ENCODE data around the gene PGAP1.

The PGAP1 gene, protein sequence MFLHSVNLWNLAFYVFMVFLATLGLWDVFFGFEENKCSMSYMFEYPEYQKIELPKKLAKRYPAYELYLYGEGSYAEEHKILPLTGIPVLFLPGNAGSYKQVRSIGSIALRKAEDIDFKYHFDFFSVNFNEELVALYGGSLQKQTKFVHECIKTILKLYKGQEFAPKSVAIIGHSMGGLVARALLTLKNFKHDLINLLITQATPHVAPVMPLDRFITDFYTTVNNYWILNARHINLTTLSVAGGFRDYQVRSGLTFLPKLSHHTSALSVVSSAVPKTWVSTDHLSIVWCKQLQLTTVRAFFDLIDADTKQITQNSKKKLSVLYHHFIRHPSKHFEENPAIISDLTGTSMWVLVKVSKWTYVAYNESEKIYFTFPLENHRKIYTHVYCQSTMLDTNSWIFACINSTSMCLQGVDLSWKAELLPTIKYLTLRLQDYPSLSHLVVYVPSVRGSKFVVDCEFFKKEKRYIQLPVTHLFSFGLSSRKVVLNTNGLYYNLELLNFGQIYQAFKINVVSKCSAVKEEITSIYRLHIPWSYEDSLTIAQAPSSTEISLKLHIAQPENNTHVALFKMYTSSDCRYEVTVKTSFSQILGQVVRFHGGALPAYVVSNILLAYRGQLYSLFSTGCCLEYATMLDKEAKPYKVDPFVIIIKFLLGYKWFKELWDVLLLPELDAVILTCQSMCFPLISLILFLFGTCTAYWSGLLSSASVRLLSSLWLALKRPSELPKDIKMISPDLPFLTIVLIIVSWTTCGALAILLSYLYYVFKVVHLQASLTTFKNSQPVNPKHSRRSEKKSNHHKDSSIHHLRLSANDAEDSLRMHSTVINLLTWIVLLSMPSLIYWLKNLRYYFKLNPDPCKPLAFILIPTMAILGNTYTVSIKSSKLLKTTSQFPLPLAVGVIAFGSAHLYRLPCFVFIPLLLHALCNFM

DNA sequence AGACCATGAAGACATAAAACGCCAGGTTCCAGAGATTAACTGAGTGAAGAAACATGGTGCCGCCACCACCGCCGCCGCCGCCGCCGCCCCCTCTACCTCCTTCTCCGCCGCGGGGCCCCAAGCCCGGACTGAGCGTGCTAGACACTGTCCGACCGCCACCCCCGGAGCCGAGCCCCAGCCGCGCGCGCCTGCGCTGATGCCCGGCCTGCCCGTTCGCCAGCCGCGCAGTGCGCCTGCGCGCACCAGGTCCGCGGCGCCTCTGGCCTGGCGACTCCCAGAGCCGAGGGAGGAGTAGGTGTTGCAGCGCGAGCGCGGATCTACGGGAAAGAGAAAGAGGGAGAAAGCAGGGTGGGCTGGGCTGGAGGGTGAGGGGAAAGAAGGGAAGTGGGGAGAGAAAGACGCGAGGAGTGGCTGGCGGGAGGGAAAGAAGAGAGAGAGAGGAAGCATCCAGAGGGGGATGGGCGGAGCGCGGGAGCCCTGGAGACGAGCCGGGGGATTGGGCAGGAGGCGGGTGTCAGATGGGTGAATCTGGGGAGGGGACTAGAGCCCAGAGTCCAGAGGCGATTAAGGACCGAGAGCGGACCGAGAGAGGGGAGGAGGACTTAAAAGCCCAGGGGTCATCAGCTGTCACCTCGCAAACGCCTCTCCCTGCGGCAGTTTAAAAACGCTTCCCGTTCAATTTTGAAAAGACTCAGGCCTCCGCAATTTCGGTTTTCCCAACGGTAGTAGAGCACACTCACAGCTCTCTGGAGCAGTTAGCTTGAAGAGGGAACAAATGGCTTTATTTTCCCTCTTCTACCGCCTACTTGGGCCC, at the start of gene PGAP1:
TSS of gene PGAP1 (minus strand) at position 146 of the 814 bp plus-strand sequence. CDS start at position 55, 91 bp downstream.
- peak; percentile 49 to 69 for DNase-seq (ENCODE audit: low read depth in 2 of 2, low spot score in 1 of 2)

DNA sequence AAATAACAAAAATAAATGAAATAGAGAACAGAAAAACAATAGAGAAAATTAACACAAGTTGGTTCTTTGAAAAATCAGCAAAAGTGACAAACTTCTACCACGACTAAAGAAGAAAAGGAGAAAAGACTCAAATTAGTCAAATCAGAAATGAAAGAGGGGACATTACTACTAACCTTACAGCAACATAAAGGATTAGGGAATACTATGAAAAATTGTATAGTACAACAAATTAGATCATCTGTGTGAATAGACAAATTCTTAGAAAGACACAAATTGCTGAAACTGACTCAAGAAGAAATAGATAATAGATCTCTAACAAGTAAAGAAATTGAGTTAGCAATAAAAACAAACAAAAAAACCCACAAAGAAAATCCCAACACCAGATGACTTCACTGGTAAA, 48.5 kb upstream of the PGAP1 start:
- no peak for DNase-seq (ENCODE audit: low read depth in 2 of 2, low spot score in 1 of 2)

DNA sequence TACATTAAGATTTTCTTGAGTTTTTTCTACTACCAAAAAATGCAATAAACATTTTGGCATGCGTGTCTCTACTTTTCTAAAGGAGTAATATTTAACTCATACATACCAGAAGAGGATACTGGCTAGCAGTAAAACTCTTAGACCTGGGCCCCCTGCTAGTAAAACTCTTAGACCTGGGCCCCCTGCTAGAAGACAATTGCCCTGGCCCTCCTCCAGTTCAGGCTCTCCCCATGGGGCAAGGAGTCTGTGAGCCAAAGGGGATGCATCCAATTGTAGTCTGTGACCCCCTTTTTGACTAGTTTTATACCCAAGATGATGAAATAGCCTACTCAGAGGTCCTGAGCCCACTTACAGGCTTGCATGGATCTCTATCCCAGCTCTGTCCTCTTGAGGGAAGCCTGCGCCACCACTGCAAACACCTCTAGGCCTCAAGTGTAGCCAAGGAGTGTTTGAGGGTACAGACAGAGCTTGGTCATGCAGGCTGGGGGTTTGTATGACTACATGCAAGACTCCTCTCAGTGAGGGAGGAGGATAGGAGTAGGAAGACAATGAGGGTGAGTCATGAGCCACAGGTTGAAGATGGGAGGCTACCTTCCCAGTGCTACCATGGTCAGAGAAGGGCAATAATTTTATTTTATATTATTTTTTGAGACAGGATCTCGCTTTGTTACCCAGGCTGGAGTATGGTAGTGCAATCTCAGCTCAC, 45.2 kb upstream of the PGAP1 start:
- DNase-seq (ENCODE audit: low read depth in 2 of 2, low spot score in 1 of 2) = no peak

DNA sequence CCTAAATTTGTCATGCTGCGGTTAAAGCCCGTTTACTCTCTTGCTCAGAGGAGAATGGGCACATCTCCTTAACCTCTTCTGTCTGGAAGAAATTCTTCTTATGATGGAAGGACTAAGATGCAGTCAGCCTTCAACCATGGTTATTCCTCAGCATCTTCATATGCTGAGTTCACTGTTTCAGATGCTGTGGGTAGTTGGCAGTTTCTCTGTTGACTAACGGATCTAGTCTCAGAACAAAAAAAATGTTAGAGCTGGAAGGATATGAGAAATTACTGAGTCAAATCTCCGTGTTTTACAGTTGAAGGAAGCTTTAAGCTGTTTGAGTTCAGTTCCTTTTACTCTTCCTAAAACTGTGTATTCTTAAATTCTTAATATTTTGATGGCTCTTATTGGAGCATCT, 43.6 kb upstream of the PGAP1 start:
- DNase-seq (ENCODE audit: low read depth in 2 of 2, low spot score in 1 of 2) = no peak

DNA sequence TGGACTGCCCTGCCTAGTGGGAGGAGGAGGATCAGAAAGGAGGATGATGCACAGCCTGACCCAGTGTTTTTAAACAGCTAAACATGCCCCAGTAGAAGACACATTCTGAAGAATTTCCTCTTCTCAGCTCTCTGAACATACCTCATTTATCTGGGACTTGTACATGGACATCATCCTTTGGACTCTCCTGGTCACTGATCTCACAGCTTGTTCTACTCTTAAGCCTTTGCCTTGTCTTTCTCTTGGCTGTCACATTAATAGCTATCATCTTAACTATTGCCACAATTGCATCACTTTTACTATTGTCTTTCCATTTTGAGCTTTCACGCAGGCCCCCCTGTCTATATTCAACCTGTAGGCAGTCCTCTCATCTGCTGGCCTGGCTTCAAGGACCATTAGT, 42.0 kb upstream of the PGAP1 start:
- DNase-seq (ENCODE audit: low read depth in 2 of 2, low spot score in 1 of 2) = no peak

DNA sequence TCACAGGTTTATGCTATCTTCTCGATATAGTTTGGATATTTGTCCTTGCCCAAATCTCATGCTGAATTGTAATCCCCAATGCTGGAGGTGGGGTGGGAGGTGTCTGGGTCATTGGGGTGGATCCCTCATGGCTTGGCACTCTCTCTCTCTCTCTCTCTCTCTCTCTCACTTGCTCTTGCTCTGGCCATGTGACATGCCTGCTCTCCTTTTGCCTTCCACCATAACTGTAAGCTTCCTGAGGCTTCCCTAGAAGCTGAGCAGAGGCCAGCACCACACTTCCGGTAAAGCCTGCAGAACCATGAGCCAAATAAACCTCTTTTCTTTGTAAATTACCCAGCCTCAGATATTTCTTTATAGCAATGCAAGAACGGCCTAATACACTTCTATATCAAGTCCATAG, 41.3 kb upstream of the PGAP1 start:
- DNase-seq (ENCODE audit: low read depth in 2 of 2, low spot score in 1 of 2) = no peak

DNA sequence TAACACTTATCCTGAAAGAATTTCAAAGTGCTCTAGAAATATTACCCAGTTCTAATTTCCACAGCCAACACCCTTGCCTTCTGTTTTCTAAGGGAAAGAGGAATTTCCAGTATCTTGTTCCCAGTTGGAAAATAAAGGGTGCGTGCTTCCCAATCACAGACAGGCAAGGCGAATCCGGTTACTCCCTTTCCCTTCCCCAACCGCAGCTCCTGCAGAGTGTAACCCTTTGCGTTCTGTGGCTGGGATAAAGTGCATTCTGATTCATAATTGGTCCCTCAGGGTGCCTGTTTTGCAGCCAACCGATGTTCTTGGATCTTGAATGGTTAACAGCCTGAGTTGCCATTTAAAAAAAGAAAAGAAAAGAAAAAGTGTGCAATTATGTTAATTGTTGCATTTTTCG, 40.6 kb upstream of the PGAP1 start:
- no peak for DNase-seq (ENCODE audit: low read depth in 2 of 2, low spot score in 1 of 2)

DNA sequence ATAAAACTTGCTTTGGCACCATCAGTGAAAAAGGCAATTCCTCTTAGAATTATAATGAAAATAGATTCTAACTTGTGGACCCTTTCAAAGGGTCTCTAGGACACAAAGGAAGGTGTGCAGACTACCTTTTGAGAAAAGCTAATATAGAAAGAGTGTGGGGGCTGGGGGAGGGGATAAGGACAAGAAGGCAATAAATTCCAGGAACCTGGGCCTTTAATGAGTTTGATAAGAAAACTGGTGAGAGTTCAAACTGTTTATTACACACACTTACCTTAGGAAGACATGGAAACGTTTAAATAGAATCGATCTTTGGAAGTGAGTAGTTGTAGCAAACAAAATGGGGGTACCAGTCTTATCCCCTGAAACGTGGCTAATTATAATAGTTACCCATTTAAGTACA, 39.6 kb upstream of the PGAP1 start:
- DNase-seq (ENCODE audit: low read depth in 2 of 2, low spot score in 1 of 2) = no peak

DNA sequence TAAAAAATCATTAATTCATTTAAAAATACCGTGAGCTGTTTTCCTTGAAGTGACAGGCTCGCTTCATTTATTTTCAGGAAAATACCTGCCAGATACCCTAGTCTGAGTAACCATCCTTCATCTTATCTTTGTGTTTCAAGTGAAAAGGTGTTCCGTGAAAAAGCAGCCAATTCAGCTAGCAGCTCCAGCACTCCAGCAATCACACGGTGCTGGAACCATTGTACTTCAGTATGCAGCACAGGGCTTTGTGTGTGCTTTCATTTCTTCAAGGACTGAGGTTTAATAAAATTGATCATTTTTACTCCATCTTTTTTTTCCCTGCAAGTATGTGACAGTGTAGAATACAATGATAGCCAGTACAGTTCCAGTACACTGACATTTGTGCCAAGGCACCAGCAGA, 39.1 kb upstream of the PGAP1 start:
- DNase-seq (ENCODE audit: low read depth in 2 of 2, low spot score in 1 of 2) = no peak

DNA sequence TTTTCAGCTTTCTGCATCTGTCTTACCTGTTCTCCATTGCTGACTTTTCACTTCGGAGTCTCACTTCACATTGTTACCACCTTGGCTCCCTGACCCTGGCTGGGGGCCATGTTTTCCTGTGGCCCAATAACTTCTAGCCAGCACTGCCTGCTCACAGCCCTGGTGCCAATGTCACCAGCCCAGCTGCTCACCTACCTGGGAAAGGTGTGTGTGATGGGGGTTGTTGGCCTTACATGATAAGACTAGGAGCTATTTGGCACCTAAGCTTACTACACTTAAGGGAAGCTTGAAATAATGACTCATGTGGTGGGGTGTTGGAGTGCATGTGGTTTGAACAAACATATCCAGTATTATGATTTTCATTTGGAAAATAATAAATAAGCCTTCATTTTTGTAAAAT, 37.5 kb upstream of the PGAP1 start:
- no peak for DNase-seq (ENCODE audit: low read depth in 2 of 2, low spot score in 1 of 2)

DNA sequence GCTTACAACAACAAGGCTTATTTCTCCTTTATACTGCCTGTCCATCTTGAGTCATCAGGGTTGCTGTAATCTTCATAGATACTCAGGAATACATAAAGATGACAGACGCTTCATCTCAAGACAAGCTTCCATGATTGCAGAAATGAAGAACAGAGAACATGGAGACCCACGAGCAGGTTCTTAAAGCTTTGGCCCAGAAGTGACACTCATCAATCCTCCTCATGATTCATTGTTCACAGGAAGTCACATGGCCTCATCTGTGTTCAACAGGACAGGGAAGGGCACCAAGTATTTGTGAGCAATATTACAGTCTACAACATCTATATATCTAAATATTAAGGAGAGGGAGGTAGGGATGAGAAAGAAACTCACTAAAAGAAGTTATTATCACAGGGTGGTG, 36.5 kb upstream of the PGAP1 start:
- DNase-seq (ENCODE audit: low read depth in 2 of 2, low spot score in 1 of 2) = no peak

DNA sequence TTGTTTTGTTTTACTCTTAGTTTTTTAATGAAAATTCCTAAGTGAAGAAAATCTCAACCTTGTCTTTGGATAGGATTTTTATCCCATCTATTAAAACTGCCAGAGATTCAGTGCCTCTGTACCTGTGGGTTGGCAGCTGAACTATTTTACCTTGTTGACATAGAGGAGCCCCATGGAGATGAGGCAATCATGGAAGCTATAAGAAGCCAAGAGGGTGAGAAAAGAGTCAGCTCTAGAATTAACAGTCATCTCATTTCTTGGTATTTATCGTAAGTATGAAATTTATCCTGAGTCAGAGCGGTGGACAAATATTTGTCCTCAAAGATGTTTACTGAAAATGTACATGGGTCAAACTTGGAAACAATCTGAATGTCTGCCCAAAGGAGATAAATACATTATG, 35.8 kb upstream of the PGAP1 start:
- DNase-seq (ENCODE audit: low read depth in 2 of 2, low spot score in 1 of 2) = no peak

DNA sequence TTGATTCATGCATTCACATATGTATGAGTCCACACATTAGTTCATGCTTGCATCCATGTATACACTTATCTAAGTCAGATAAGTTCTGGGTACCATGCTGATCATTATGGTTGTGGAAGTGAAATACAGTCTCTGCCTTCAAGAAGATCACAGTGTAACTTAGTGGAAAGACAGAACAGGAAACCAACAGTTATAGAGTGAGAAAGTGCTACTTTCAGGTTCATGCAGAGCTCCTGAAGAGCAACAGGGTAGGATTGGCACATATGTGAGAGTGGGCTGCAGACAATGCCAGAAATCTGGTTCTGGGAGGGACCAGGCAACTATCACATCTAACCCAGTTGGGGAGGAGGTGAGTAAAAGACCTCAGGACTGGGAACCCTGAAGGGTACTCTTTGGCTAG, 35.4 kb upstream of the PGAP1 start:
- no peak for DNase-seq (ENCODE audit: low read depth in 2 of 2, low spot score in 1 of 2)

DNA sequence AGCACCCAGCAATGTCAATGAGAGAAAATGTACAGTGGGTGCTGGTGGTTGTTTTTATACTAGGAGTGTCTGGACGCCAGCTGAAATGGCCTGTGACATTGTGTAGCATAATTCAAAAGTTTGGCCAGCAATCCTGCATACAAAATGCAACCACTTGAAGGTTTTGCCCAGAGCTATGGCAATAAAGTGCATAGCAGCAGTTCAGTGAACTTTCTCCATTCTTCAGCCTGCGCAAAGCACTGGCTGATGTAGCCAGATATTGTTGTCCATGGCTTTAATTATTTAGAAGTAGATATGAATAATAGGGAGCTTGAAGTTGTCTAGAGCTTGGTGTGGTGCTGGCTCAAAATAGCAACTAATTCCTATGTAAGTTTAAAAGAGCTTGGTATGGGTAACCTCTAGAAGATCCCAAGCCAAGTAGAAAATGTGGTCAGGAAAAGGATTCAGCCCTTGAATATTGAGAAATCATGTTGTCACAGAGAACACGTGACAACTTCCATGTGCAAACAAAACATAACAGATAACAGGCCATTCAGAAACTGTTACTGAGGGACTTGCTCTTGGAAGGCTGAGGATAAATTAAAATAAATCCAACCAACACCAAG, 33.3 kb upstream of the PGAP1 start:
- DNase-seq (ENCODE audit: low read depth in 2 of 2, low spot score in 1 of 2) = no peak

DNA sequence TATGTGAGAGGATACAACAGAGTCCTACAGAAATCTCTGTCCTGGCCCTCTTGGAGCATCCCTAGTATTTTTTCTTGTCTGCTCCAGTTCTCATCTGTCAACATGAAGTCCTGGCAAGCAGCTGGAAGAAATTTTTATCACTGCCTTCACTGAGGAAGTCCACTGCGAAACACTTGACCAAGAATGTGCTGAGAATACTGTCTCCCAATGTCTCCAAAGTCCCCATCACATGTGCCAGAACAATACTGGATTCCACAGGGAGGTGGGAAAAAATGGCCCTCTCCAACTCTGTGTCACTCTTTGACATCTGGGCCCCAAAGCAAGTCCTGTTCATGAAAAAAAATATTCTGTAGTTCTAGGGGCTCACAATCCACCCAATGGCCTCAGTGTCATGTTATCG, 32.8 kb upstream of the PGAP1 start:
- no peak for DNase-seq (ENCODE audit: low read depth in 2 of 2, low spot score in 1 of 2)

DNA sequence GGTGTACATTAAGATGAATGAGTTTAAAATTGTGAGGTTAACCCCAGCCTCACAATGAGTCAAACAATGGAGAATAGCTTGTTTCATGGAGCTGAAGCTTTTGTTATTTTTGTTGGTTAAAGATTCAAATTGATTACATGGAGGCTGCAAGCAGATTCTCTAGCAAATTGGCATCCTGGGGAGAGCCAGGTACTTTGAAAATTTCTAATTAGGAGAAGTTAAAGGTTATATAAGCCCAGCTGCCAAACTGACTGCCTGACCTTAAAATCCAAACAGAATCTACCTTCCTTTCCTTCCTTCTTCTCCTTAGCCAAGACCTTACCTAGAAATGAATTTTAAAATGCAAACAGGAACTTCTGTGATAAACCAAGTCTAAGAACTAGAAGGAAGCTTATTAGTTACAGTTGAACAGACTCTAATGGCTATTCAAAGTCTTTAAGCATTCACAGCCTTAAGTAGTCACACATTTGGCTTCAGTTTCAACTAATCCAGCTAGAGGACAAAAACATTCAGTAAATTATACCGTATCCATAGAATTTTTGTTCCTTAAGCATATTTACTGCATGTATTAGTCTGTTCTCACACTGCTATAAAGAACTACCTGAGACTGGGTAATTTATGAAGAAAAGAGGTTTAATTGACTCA, 31.5 kb upstream of the PGAP1 start:
- DNase-seq (ENCODE audit: low read depth in 2 of 2, low spot score in 1 of 2) = no peak

DNA sequence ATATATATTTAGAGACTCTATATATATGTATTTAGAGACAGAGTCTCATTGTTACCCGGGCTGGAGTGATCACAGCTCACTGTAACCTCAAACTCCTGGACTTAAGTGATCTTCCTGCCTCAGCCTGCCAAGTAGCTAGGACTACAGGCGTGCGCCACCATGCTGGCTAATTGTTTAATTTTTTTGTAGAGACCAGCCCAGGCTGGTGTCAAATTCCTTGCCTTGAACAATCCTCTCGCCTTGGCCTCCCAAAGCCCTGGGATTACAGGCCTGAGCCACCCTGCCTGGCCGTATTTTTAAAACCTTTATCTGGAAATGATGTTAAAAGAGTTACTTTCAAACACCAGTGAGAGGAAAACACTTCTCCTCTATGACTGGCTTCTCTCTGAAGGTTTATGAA, 30.9 kb upstream of the PGAP1 start:
- no peak for DNase-seq (ENCODE audit: low read depth in 2 of 2, low spot score in 1 of 2)

DNA sequence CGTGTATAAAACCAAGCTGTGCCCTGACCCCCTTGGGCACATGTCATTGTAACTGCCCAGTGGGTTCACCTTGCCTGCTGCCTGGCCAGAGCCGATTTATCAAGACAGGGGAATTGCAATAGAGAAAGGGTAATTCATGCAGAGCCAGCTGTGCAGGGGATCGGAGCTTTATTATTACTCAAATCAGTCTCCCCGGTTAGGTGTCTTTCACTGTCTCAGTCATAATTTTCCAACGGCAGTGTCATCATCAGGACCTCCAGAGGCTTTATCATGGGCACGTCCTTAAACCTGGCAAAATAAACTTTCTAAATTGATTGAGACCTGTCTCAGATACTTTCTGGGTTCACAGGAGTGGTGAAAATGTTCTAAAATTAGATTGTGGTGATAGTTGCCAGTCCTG, 29.6 kb upstream of the PGAP1 start:
- DNase-seq (ENCODE audit: low read depth in 2 of 2, low spot score in 1 of 2) = no peak

DNA sequence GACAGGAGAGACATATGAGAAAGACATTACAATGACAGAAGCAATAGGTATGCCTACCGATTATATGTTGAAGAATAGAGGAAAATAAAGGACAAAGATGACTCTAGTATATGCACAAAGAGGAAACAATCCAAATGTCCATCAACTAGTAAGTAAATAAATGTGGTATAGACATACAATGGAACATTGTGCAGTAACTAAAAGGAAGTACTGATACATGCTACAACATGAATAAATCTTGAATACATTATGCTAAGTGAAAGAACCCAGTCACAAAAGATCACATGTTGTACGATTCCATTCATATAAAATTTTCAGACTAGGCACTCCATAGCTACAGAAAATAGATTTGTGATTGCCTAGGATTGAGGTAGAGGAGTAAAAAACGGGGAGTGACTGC, 28.5 kb upstream of the PGAP1 start:
- DNase-seq (ENCODE audit: low read depth in 2 of 2, low spot score in 1 of 2) = no peak

DNA sequence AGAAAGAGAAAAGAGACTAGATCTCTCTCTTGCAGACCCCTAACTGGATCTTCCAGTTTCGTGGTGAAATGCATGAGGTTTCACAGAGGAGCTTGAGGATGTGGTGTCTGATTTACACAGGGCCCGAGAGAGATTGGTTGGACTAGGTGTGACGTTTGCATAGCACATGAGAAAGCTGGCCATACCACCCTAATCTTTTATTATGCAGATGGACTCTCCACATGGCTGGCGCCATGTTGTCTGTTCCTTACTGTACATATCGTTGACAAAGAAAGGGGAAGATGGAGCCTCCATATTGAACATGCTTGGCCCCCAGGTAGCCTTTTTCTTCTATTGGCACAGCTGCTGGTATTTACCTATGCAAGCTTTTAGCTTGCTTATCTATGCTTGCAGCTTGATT, 27.5 kb upstream of the PGAP1 start:
- DNase-seq (ENCODE audit: low read depth in 2 of 2, low spot score in 1 of 2) = no peak

Data from stimulated activated CD8-positive, alpha-beta memory T cell treated with anti-CD3 and anti-CD28 coated beads, Interleukin-4, amount 100 ng/mL, for 4 hours (primary cell).